Mesenchymal stem cell (in vitro differentiated cells and primary cell): ENCODE measurements around the gene ABCA1.
A peak's percentile ranks its signal among the peaks of the same experiment; 100 is the strongest.
"Not testable (repeated sequence)": the region's sequence is repeated elsewhere in the genome, so short reads cannot be mapped to it uniquely, and the experiment has no call there.

Source experiments
- DNase-seq: peaks from one replicate; pipeline ENCODE4 v3.0.0-alpha.2; 2013
- H2AFZ ChIP-seq: one replicate; pipeline ENCODE4 v1.6.1; 2013; ENCODE audit warnings: low read depth, mild to moderate bottlenecking, control low read depth, inconsistent platforms, low read length, moderate library complexity
- H2AK5ac ChIP-seq: 2 replicates; pipeline ENCODE4 v1.6.1; 2013; ENCODE audit warnings: low read length, moderate library complexity, mild to moderate bottlenecking, inconsistent platforms; ENCODE audit not compliant: severe bottlenecking
- H2BK120ac ChIP-seq: one replicate; pipeline ENCODE4 v1.6.1; 2013; ENCODE audit warnings: low read depth, mild to moderate bottlenecking, inconsistent platforms, low read length, moderate library complexity
- H2BK12ac ChIP-seq, 2 experiments: one replicate each; pipeline ENCODE4 v1.6.1; 2013; ENCODE audit warnings: inconsistent platforms in 2 of 2, low read length in 2 of 2, mild to moderate bottlenecking in 2 of 2, moderate library complexity in 2 of 2, control low read depth in 1 of 2
- H2BK15ac ChIP-seq: one replicate; pipeline ENCODE4 v1.6.1; 2013; ENCODE audit warnings: mild to moderate bottlenecking, low read depth, inconsistent platforms; ENCODE audit not compliant: poor library complexity, severe bottlenecking
- H2BK5ac ChIP-seq: 2 replicates; pipeline ENCODE4 v1.6.1; 2013; ENCODE audit warnings: low read depth, mild to moderate bottlenecking, low read length, control low read depth, inconsistent platforms; ENCODE audit not compliant: poor library complexity, severe bottlenecking
- H3K14ac ChIP-seq, 2 experiments: one replicate each; pipeline ENCODE4 v1.6.1; 2013; ENCODE audit warnings: inconsistent platforms in 2 of 2, low read length in 2 of 2, control low read depth in 1 of 2, mild to moderate bottlenecking in 1 of 2, moderate library complexity in 1 of 2
- H3K18ac ChIP-seq, 2 experiments: one replicate each; pipeline ENCODE4 v1.6.1; 2013; ENCODE audit warnings: inconsistent platforms in 2 of 2, low read length in 2 of 2, control low read depth in 1 of 2, low read depth in 1 of 2, mild to moderate bottlenecking in 1 of 2
- H3K23ac ChIP-seq, 2 experiments: one replicate each; pipeline ENCODE4 v1.6.1; 2013; ENCODE audit warnings: inconsistent platforms in 2 of 2, low read length in 2 of 2, mild to moderate bottlenecking in 2 of 2, moderate library complexity in 2 of 2, control low read depth in 1 of 2
- H3K27ac ChIP-seq: 2 replicates; pipeline ENCODE4 v1.5.1; 2013; ENCODE audit warnings: mild to moderate bottlenecking, moderate library complexity, low read length, control low read depth, inconsistent platforms; ENCODE audit not compliant: poor library complexity, severe bottlenecking
- H3K27me3 ChIP-seq, 2 experiments: 2 replicates each; pipeline versions ENCODE4 v1.6.1 to v1.7.0; 2013; ENCODE audit warnings: low read length in 2 of 2, mild to moderate bottlenecking in 2 of 2, moderate library complexity in 2 of 2, control low read depth in 1 of 2, inconsistent platforms in 1 of 2; ENCODE audit not compliant: control insufficient read depth in 1 of 2, insufficient read depth in 1 of 2
- H3K36me3 ChIP-seq, 2 experiments: 2 replicates each; pipeline versions ENCODE4 v1.6.1 to v1.7.0; 2013; ENCODE audit warnings: low read length in 2 of 2, control low read depth in 1 of 2, inconsistent platforms in 1 of 2, low read depth in 1 of 2, mild to moderate bottlenecking in 1 of 2; ENCODE audit not compliant: insufficient read depth in 2 of 2, control insufficient read depth in 1 of 2
- H3K4ac ChIP-seq, 2 experiments: one replicate each; pipeline ENCODE4 v1.6.1; 2013; ENCODE audit warnings: inconsistent platforms in 2 of 2, low read length in 2 of 2, mild to moderate bottlenecking in 2 of 2, moderate library complexity in 2 of 2, control low read depth in 1 of 2, low read depth in 1 of 2
- H3K4me1 ChIP-seq: 2 replicates; pipeline ENCODE4 v1.6.1; 2013; ENCODE audit warnings: low read depth, low read length, control low read depth; ENCODE audit not compliant: control insufficient read depth, insufficient read depth
- H3K4me2 ChIP-seq: 2 replicates; pipeline ENCODE4 v1.6.1; 2013; ENCODE audit warnings: low read length, mild to moderate bottlenecking, inconsistent platforms; ENCODE audit not compliant: poor library complexity, severe bottlenecking
- H3K4me3 ChIP-seq, 2 experiments: 2 replicates each; pipeline versions ENCODE4 v1.5.1 to v1.7.0; 2013; ENCODE audit warnings: low read length in 2 of 2, mild to moderate bottlenecking in 2 of 2, control low read depth in 1 of 2, low read depth in 1 of 2; ENCODE audit not compliant: insufficient read depth in 1 of 2
- H3K79me1 ChIP-seq: replicated peaks from 2 replicates; pipeline ENCODE4 v1.6.1; 2013; ENCODE audit warnings: mild to moderate bottlenecking, control low read depth, low read length, inconsistent platforms; ENCODE audit not compliant: poor library complexity, severe bottlenecking
- H3K9ac ChIP-seq: 2 replicates; pipeline ENCODE4 v1.7.0; 2013; ENCODE audit warnings: mild to moderate bottlenecking, low read length, moderate library complexity
- H3K9me3 ChIP-seq: 2 replicates; pipeline ENCODE4 v1.7.0; 2013; ENCODE audit warnings: mild to moderate bottlenecking, low read length; ENCODE audit not compliant: control insufficient read depth
- H4K8ac ChIP-seq: one replicate; pipeline ENCODE4 v1.6.1; 2013; ENCODE audit warnings: inconsistent platforms, mild to moderate bottlenecking, low read length, moderate library complexity
- H4K91ac ChIP-seq: one replicate; pipeline ENCODE4 v1.6.1; 2013; ENCODE audit warnings: mild to moderate bottlenecking, low read length, inconsistent platforms
- WGBS: methylation state at CpG from one replicate; pipeline ENCODE4 v1.1.7; 2013; ENCODE audit warnings: mixed read lengths; 5-methylcytosine and 5-hydroxymethylcytosine counted together

Gene ABCA1

DNA sequence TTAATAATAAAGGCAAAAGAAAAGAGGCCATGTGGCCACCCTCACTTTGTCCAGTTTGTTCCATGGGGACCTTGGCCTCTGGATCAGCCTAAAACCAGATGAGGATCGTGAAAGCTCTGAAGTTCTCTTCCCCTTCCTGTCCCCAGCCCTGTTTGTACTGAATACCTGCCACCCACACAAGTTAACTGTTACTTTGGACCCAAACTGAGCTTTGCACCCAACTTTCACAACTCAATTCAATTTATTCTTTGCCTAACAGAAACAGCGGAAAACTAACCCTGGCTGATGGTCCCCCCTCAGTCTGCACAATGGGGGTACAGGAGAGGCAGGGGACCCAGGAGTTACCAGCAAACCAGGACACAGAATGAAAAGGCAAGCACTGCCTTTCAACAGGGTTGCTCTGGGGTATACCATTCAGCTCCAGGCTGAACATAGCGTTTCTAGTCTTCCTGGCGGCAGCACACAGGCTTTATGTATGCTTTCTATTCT is 28.2 kb downstream of the ABCA1 start:
- Histone ChIP-seq H3K23ac (no peak overlapping the region), H3K27me3 (no peaks in the 10 kb centered on the region), H3K9me3 (no peaks in the 10 kb centered on the region), H2BK5ac (no peak overlapping the region), H3K4me2 (no peak overlapping the region), H3K27ac (no peak overlapping the region), H2BK15ac (no peak overlapping the region), H4K8ac (no peak overlapping the region), H3K4ac (no peak overlapping the region), H4K91ac (no peak overlapping the region), H2AK5ac (no peak overlapping the region), H2BK120ac (no peak overlapping the region), H3K14ac (no peak overlapping the region), H3K4me1 (peaks cover 9% of the 10 kb centered on the region), H3K36me3 (peaks cover 5 to 32% of the 10 kb centered on the region in 2 experiments), H2AFZ (no peak overlapping the region), H3K79me1 (peaks cover 3% of the 10 kb centered on the region), H3K9ac (no peak overlapping the region), H2BK12ac (no peak overlapping the region), H3K18ac (no peak overlapping the region), H3K4me3 (no peak overlapping the region)
- DNase-seq = no peak
- 79% methylated on average over 4 of the region's 4 CpGs for WGBS

DNA sequence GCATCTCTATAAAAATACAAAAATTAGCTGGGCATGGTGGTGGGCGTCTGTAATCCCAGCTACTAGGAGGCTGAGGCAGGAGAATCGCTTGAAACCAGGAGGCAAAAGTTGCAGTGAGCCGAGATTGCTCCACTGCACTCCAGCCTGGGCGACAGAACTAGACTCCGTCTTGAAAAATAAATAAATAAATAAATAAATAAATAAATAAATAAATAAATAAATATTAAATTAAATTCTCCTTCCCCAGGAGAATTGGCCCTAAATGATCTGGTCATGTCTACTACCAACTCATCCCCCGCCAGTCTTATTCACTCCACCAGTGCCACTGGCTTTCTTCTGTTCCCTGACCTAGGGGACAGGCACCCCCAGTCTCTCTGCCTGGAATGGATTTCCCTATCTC is 29.6 kb downstream of the ABCA1 start:
- H2BK120ac ChIP-seq, H4K8ac ChIP-seq, H2BK5ac ChIP-seq, H3K27me3 ChIP-seq, H3K9me3 ChIP-seq, H3K79me1 ChIP-seq, H2BK15ac ChIP-seq, H3K4me1 ChIP-seq, H3K27ac ChIP-seq, H3K4me3 ChIP-seq, H2AFZ ChIP-seq, H2BK12ac ChIP-seq, H3K4ac ChIP-seq, H3K4me2 ChIP-seq, H4K91ac ChIP-seq, H3K18ac ChIP-seq, H3K9ac ChIP-seq, DNase-seq, H2AK5ac ChIP-seq, H3K14ac ChIP-seq, H3K23ac ChIP-seq: not testable (repeated sequence)
- H3K36me3 ChIP-seq = peaks cover 5 to 32% of the 10 kb centered on the region in 2 experiments
- WGBS = 98% methylated on average over 4 of the region's 6 CpGs

DNA sequence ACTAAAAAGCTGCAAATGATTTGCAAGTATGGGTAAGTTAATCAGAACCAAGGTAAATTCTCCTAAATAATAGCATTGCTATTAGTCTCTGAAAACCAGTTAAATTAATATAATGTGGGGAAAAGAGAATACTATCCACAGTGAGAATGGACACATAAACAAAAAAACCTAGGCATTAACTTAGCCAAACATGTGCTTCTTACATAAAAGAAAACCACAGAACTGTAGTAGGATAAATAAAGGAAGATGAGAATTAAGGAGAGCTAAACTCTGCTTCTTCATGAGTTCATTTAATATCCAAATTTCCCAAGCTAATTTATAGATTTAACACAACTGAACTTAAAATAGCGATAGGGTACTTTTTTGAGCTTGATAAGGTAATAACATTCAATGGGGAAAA is 31.8 kb downstream of the ABCA1 start:
- H2BK12ac ChIP-seq = no peak overlapping the region
- H3K9ac ChIP-seq = no peak overlapping the region
- no peaks in the 10 kb centered on the region for H3K4me1 ChIP-seq
- H2BK120ac ChIP-seq = no peak overlapping the region
- no peaks in the 10 kb centered on the region for H3K27me3 ChIP-seq
- H2AK5ac ChIP-seq = no peak overlapping the region
- no peak overlapping the region for H3K27ac ChIP-seq
- H3K4me3 ChIP-seq = no peak overlapping the region
- peaks cover under 1% of the 10 kb centered on the region for H3K79me1 ChIP-seq
- H3K36me3 ChIP-seq = peaks cover 5 to 17% of the 10 kb centered on the region in 2 experiments
- no peak overlapping the region for H3K18ac ChIP-seq
- H3K4ac ChIP-seq = no peak overlapping the region
- no peak overlapping the region for H3K14ac ChIP-seq
- H3K4me2 ChIP-seq = no peak overlapping the region
- no peak overlapping the region for H3K23ac ChIP-seq
- no CpG with 5 or more reads among the region's 1 CpG for WGBS
- no peak overlapping the region for H2AFZ ChIP-seq
- no peaks in the 10 kb centered on the region for H3K9me3 ChIP-seq
- H4K91ac ChIP-seq = no peak overlapping the region
- peak; percentile 33 for DNase-seq
- no peak overlapping the region for H2BK5ac ChIP-seq
- no peak overlapping the region for H2BK15ac ChIP-seq
- H4K8ac ChIP-seq = no peak overlapping the region

DNA sequence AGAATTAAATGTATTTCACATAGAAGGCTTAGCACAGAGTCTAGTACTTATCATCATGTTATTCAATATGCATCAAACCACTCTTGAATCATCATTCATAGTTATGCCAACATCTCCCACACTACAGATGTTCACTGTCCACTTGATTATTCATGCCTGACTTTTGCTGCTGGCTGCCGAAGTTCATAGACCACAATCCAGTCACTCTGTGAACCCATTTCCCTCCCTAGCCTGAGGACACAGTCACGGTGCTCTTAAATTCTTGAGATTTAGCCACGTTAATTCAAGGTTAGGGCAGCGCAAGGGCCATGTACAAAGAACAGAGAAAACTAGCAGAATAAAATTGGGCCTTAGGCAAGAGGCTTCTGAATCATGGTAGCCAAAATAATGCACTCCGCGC is 32.4 kb downstream of the ABCA1 start:
- Histone ChIP-seq H3K27ac (no peak overlapping the region), H2AK5ac (no peak overlapping the region), H3K27me3 (no peaks in the 10 kb centered on the region), H2BK15ac (no peak overlapping the region), H3K23ac (no peak overlapping the region), H4K8ac (no peak overlapping the region), H3K4ac (no peak overlapping the region), H3K79me1 (no peaks in the 10 kb centered on the region), H3K9ac (peak overlapping the region; percentile 7), H4K91ac (no peak overlapping the region), H3K14ac (no peak overlapping the region), H3K18ac (peak overlapping the region in 1 of 2 experiments; percentile 35), H3K4me2 (no peak overlapping the region), H3K4me3 (peak overlapping the region in 1 of 2 experiments; percentile 7), H2AFZ (no peak overlapping the region), H3K4me1 (no peaks in the 10 kb centered on the region), H2BK12ac (no peak overlapping the region), H3K9me3 (no peaks in the 10 kb centered on the region), H2BK120ac (no peak overlapping the region), H2BK5ac (no peak overlapping the region), H3K36me3 (peaks cover 5 to 16% of the 10 kb centered on the region in 2 experiments)
- WGBS = 74% methylated on average over 6 of the region's 6 CpGs
- peak; percentile 42 for DNase-seq
